Measurements from ENCODE around the gene SCGB1A1. TPM values are rescaled to one million over a fixed set of nuclear protein-coding genes. Genes with fewer than 3 reads are reported as not detected.
"Not testable (repeated sequence)": the region's sequence is repeated elsewhere in the genome, so short reads cannot be mapped to it uniquely, and the experiment has no call there.

The SCGB1A1 gene
- total RNA-seq, 1 donor from 2014 or later: 2.0 TPM

- DNase-seq (ENCODE audit: low spot score) (peak; percentile 89), ATAC-seq (peak; percentile 90)
These were observed 30.6 kb downstream of the SCGB1A1 start for GRCh38 chr11:62449451-62449851.

DNA sequence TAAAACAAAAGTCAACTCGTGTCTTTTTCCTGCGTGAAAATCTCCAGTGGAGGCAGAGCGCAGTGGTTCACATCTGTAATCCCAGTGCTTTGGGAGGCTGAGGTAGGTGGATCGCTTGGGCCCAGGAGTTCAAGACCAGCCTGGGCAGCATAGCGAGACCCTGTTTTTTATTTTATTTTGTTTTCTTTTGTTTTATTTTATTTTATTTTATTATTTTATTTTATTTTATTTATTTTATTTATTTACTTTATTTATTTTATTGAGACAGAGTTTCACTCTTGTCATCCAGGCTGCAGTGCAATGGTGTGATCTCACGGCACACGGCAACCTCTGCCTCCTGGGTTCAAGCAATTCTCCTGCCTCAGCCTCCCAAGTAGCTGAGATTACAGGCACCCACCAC is 31.1 kb downstream of the SCGB1A1 start:
- not testable (repeated sequence) for DNase-seq (ENCODE audit: low spot score); ATAC-seq

DNA sequence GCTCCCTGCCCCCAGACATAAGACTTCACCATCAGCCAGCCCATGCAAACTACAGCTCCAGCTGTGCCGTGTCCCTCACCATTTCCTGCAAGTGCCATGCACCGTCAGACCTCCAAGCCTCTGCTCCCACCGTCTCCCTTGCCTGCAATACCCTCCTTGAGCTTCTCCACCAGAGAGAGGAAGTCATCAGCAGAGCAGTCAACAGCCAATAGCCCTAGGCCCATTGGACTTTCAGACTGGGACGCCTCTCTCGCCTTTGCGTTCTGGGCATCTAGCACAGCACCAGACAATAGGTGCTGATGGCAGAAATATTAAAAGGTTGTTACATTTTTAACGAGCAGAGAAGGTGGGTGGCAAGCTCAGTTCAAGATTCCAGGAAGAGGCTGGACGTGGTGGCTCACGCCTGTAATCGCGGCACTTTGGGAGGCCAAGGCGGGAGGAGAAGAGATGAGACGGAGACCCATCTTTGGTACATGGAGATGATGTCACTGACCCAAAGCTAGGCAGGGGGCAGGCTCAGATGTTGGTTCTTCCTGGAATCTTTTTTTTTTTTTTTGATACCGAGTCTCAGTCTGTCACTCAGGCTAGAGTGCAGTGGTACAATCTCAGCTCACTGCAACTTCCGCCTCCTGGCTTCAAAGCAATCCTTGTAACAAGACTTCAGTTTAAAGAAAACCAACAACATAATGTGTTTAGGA is 31.9 kb downstream of the SCGB1A1 start:
- ATAC-seq: no peak
- DNase-seq (ENCODE audit: low spot score): no peak

DNA sequence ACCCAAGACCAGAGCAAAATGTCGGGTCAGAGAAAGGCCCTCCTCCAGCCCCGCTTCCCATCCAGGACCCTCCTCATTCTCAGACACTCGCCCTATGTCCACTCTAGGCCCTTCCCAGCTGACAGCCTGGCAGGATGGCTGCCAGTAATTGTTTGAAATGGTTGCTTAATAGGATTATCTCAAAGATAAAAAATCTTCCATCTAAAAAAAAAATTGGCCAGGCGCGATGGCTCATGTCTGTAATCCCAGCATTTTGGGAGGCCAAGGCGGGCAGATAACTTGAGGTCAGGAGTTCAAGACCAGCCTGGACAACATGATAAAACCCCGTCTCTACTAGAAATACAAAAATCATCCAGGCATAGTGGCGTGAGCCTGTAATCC is 32.4 kb downstream of the SCGB1A1 start:
- ATAC-seq: peak; percentile 19
- no peak for DNase-seq (ENCODE audit: low spot score)

- DNase-seq (ENCODE audit: low spot score) (no peak), ATAC-seq (no peak)
These were observed 33.4 kb downstream of the SCGB1A1 start for GRCh38 chr11:62452261-62452660.

GRCh38 chr11:62452839-62453468 is 34.1 kb downstream of the SCGB1A1 start:
- DNase-seq (ENCODE audit: low spot score) (no peak), ATAC-seq (no peak)

DNA sequence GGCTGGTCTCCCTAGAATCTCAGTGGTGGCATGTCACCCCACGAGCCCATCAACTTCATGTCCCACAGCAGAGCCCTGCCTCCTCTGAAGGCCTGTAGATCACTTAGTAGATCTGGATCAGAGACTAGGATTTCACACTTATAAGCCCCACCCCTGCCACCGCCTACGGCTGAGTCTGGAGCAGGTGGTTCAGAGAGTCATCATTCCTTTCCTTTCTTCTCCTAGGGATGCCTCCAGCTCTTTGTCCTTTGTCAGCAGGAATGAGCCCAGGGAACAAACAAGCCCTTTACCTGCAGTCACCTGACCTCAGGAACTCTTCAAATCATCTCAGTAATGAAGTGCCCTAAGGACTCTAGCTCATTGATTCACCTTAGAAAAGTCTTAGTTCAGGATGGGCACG is 37.8 kb downstream of the SCGB1A1 start:
- no peak for DNase-seq (ENCODE audit: low spot score)
- ATAC-seq: no peak

DNA sequence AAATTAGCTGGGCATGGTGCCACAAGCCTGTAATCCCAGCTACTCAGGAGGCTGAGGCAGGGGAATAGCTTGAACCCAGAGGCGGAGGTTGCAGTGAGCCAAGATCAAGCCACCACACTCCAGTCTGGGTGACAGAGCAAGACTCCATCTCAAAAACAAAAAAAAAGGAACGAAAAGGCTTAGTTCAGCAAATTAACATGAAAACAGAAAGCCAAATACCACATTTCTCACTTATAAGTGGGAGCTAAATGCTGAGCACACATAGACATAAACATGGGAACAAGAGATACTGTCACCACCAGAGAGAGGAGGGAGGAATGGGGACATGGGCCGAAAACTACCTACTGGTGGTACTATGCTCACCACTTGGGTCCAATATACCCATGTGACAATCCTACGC is 38.6 kb downstream of the SCGB1A1 start:
- no peak for ATAC-seq

GRCh38 chr11:62458212-62459002 is 39.6 kb downstream of the SCGB1A1 start:
- ATAC-seq (peak; percentile 31), DNase-seq (ENCODE audit: low spot score) (no peak)

More for the DNA sequence above, 38.6 kb downstream of the SCGB1A1 start:
- DNase-seq (ENCODE audit: low spot score): no peak

- ATAC-seq: no peak
These were observed 40.2 kb downstream of the SCGB1A1 start for GRCh38 chr11:62459080-62459479.

GRCh38 chr11:62461740-62462507 is 43.1 kb downstream of the SCGB1A1 start:
- ATAC-seq (peak; percentile 13), DNase-seq (ENCODE audit: low spot score) (no peak)

More at GRCh38 chr11:62459080-62459479, 40.2 kb downstream of the SCGB1A1 start:
- DNase-seq (ENCODE audit: low spot score): no peak

GRCh38 chr11:62462508-62462892 is 43.7 kb downstream of the SCGB1A1 start:
- DNase-seq (ENCODE audit: low spot score) (no peak), ATAC-seq (no peak)

- ATAC-seq: no peak
- DNase-seq (ENCODE audit: low spot score): no peak
These were observed 44.3 kb downstream of the SCGB1A1 start for GRCh38 chr11:62463121-62463542.

DNA sequence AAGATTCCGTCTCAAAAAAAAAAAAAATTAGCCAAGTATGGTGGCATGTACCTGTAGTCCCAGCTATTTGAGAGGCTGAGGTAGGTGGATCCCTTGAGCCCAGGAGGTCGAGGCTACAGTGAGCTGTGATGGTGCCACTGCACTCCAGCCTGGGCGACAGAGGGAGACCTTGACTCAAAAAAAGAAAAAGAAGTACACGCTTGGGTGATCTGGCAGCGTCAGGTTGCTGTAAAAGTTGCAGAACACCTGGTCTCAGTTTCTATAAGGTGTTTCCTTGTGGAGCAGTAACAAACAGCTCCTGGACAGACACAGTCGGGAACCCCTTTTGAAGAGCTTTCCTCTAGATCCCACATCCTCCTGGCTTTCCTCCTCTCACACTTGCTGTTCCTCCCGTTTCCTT is 45.8 kb downstream of the SCGB1A1 start:
- ATAC-seq: no peak
- no peak for DNase-seq (ENCODE audit: low spot score)

DNA sequence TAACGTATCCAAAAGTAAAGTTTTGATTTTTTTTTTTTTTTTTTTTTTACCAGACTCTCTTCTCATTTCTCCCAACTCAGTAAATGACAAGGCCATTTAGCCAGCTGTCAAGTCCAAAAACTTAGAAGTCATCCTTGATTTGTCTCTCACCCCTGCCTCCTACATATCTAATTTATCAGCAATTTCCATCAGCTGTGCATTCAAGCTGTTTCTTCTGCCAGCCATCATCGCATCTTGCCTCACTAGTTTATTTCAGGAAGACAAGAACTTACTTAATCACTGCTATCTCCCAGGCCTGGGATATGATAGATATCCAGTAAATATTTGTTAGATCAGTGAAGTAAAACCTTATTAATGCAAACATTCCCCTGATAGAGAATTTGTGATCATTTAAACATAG is 47.6 kb downstream of the SCGB1A1 start:
- ATAC-seq (no peak), DNase-seq (ENCODE audit: low spot score) (no peak)

DNA sequence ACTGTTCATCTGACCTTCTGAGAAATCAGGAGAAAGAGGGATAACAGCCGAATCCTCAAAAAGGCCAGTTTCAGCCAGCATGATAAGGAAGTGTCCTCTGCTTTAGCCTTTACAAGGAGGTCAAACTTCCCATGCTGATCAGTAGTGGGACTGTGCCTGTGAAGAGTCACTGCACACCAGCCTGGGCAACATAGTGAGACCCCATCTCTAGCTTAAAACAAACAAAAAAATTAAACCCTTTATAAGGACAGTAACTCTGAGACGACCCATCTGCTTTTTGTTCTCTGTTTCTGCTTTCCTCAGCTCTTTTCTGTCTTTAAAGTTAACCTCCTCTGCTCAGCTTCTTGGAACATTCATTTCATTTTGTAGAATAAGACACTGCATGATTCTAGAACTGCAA is 49.7 kb downstream of the SCGB1A1 start:
- no peak for DNase-seq (ENCODE audit: low spot score)
- ATAC-seq: no peak

DNA sequence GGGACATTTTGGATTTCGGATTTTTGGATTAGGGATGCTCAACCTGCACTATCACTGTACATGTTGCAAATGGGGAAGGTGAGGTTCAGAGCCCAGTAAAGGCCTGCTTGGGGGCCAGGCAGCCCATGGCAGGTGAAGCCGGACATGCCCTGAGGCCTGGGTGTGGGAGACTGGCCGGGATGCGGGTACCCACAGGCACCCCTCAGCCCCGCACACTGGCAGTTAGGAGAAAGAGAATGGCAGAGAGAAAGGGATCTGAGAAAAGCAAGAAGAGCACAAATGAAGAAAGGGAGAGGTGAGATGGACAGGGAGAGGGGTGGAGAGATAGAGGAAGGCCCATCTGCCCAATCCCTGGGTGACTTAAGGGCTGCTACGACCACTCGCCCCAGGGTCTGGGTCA is 52.8 kb downstream of the SCGB1A1 start:
- ATAC-seq (no peak), DNase-seq (ENCODE audit: low spot score) (no peak)

GRCh38 chr11:62472063-62472884 is 53.4 kb downstream of the SCGB1A1 start:
- ATAC-seq (no peak), DNase-seq (ENCODE audit: low spot score) (no peak)

Measured in left lobe of liver (tissue), 2 donors.